ENCODE measurements around the gene CASK.

GRCh38 chrX:41607264-41607832, 316.0 kb downstream of the CASK start:
- TF ChIP-seq CTCF (IDR thresholded peaks at IDR 0.05; ENCODE audit: poor library complexity) (no peak), EZH2 (IDR thresholded peaks at IDR 0.05; ENCODE audit: borderline replicate concordance) (no peak)
